KOPT-K1 (cell line): ENCODE results near the gene THADA.
"Not testable (repeated sequence)": the region's sequence is repeated elsewhere in the genome, so short reads cannot be mapped to it uniquely, and the experiment has no call there.

ENCODE experiments used
- H3K27ac ChIP-seq: fragments of 200-600 bp; sonication (generic); 2 replicates; pipeline ENCODE4 v1.5.1; 2016; ENCODE audit warnings: antibody characterized with exemption, mild to moderate bottlenecking, low read depth, low read length; ENCODE audit not compliant: poor library complexity, severe bottlenecking
- H3K36me3 ChIP-seq: fragments of 200-600 bp; sonication (generic); 2 replicates; pipeline ENCODE4 v1.5.1; 2017; ENCODE audit warnings: antibody characterized with exemption, mild to moderate bottlenecking, low read length, moderate library complexity; ENCODE audit not compliant: insufficient read depth
- H3K9me3 ChIP-seq: fragments of 200-600 bp; sonication (generic); 2 replicates; pipeline ENCODE4 v1.5.1; 2017; ENCODE audit warnings: antibody characterized with exemption, low read length, mild to moderate bottlenecking; ENCODE audit not compliant: insufficient read depth, poor library complexity, severe bottlenecking

The THADA gene

GRCh38 chr2:43288417-43289305, 307.2 kb downstream of the THADA start:
- peaks cover 69% of the 10 kb centered on the region for H3K36me3 ChIP-seq
- peaks cover 33% of the 10 kb centered on the region for H3K9me3 ChIP-seq
- no peak overlapping the region for H3K27ac ChIP-seq

GRCh38 chr2:43285987-43286386, 309.9 kb downstream of the THADA start:
- Histone ChIP-seq H3K27ac (no peak overlapping the region), H3K36me3 (peaks cover 74% of the 10 kb centered on the region), H3K9me3 (peaks cover 37% of the 10 kb centered on the region)

GRCh38 chr2:43284967-43285366, 310.9 kb downstream of the THADA start:
- H3K9me3 ChIP-seq = peaks cover 37% of the 10 kb centered on the region
- peaks cover 64% of the 10 kb centered on the region for H3K36me3 ChIP-seq
- H3K27ac ChIP-seq = no peak overlapping the region

GRCh38 chr2:43284347-43284746, 311.5 kb downstream of the THADA start:
- H3K9me3 ChIP-seq = peaks cover 37% of the 10 kb centered on the region
- not testable (repeated sequence) for H3K27ac ChIP-seq
- H3K36me3 ChIP-seq = peaks cover 70% of the 10 kb centered on the region

- peaks cover 27% of the 10 kb centered on the region for H3K9me3 ChIP-seq
- no peak overlapping the region for H3K27ac ChIP-seq
- peaks cover 59% of the 10 kb centered on the region for H3K36me3 ChIP-seq
These were observed 314.8 kb downstream of the THADA start for GRCh38 chr2:43280994-43281393.

GRCh38 chr2:43279317-43279840, 316.5 kb downstream of the THADA start:
- Histone ChIP-seq H3K9me3 (peaks cover 11% of the 10 kb centered on the region), H3K27ac (no peak overlapping the region), H3K36me3 (peaks cover 43% of the 10 kb centered on the region)

GRCh38 chr2:43278564-43279220, 317.1 kb downstream of the THADA start:
- Histone ChIP-seq H3K9me3 (peaks cover 4% of the 10 kb centered on the region), H3K36me3 (peaks cover 39% of the 10 kb centered on the region), H3K27ac (no peak overlapping the region)

- Histone ChIP-seq H3K9me3 (no peaks in the 10 kb centered on the region), H3K27ac (no peak overlapping the region), H3K36me3 (peaks cover 24% of the 10 kb centered on the region; the same call in 1 of the 2 replicates)
These were observed 318.9 kb downstream of the THADA start for GRCh38 chr2:43276962-43277391.

GRCh38 chr2:43276266-43276941, 319.4 kb downstream of the THADA start:
- Histone ChIP-seq H3K36me3 (peaks cover 19% of the 10 kb centered on the region; the same call in 1 of the 2 replicates), H3K9me3 (no peaks in the 10 kb centered on the region), H3K27ac (no peak overlapping the region)

- Histone ChIP-seq H3K27ac (no peak overlapping the region), H3K36me3 (peaks cover 19% of the 10 kb centered on the region; the same call in 1 of the 2 replicates), H3K9me3 (no peaks in the 10 kb centered on the region)
These were observed 321.1 kb downstream of the THADA start for GRCh38 chr2:43274721-43275120.

GRCh38 chr2:43274055-43274454, 321.8 kb downstream of the THADA start:
- Histone ChIP-seq H3K9me3 (no peaks in the 10 kb centered on the region), H3K27ac (no peak overlapping the region), H3K36me3 (peaks cover 13% of the 10 kb centered on the region; the same call in 1 of the 2 replicates)

GRCh38 chr2:43273529-43273928, 322.3 kb downstream of the THADA start:
- Histone ChIP-seq H3K27ac (no peak overlapping the region), H3K36me3 (peaks cover 8% of the 10 kb centered on the region; the same call in 1 of the 2 replicates), H3K9me3 (no peaks in the 10 kb centered on the region)

GRCh38 chr2:43270930-43271615, 324.8 kb downstream of the THADA start:
- Histone ChIP-seq H3K9me3 (no peaks in the 10 kb centered on the region), H3K36me3 (peaks cover 8% of the 10 kb centered on the region; the same call in 1 of the 2 replicates), H3K27ac (no peak overlapping the region)

- H3K36me3 ChIP-seq = peaks cover 8% of the 10 kb centered on the region; the same call in 1 of the 2 replicates
- H3K9me3 ChIP-seq = no peaks in the 10 kb centered on the region
- no peak overlapping the region for H3K27ac ChIP-seq
These were observed 325.4 kb downstream of the THADA start for GRCh38 chr2:43270461-43270860.
